ENCODE results near the gene TFG. TPM values are rescaled to one million over a fixed set of nuclear protein-coding genes. Genes with fewer than 3 reads are reported as not detected.
A peak's percentile ranks its signal among the peaks of the same experiment; 100 is the strongest.

Gene TFG
- total and polyA plus RNA-seq, 10 of the 15 experiments (the other 5 are each of a cell fraction or from before 2014, with no cell fraction given): 29.3 to 126 (median 57.6) TPM

DNA sequence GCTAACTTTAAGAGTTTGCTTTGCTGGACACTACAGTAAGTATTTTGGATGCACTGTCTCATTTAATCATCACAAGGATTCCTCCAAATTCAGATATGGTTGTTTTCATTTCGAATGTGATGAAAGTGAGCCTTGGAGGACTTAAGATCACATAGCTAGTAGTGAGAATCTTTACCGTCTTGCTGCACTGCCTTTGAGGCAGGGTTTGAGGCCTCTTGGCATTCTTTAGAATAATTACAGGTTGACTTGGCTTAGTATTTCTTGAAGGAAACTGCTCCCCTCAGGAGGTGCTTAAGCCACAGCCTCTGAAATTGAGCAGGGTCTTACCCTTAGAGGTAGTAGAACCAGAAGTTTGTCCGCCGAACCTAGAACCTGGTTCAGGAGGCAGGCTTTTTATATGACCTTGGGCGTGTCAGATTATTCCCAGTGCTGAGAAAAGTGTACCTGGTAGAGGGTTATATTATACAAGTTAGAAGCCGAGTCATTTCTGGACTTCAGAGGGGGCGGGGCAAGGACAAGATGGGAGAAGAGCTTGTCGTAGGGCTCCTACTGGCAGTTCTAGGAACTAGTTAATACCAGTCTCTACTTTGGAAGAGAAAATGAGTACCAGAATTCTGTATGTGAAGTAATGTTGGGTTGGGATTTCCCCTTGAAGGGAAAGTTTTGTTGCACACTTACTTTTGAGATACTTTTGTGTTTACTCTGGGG, 1.1 kb downstream of the TFG start (continued):
- TF ChIP-seq EP300 (IDR thresholded peaks at IDR 0.05; ENCODE audit: borderline replicate concordance in 1 of 2, control insufficient read depth in 1 of 2, low read depth in 2 of 2, low read length in 2 of 2) (no peak), GATAD2B (conservative IDR thresholded peaks at IDR 0.05; ENCODE audit: low read depth) (no peak), PML (IDR thresholded peaks at IDR 0.05; ENCODE audit: low read length) (no peak), NFYB (IDR thresholded peaks at IDR 0.05; ENCODE audit: insufficient read depth, low read depth, low read length) (no peak), MTA3 (IDR thresholded peaks at IDR 0.05; ENCODE audit: borderline replicate concordance, low read length) (no peak; the same call in 1 of the 2 replicates), RB1 (IDR thresholded peaks at IDR 0.05; ENCODE audit: borderline replicate concordance) (no peak), KAT2A (conservative IDR thresholded peaks at IDR 0.05; ENCODE audit: control insufficient read depth, low read depth, low read length) (no peak), IKZF2 (IDR thresholded peaks at IDR 0.05) (peak in 1 of 2 experiments; percentile 48; a peak in 2 of 4 replicates), SUPT20H (IDR thresholded peaks at IDR 0.05; ENCODE audit: borderline replicate concordance, control insufficient read depth, low read depth, low read length) (no peak), ASH2L (IDR thresholded peaks at IDR 0.05; ENCODE audit: borderline replicate concordance, low read depth) (no peak), WRNIP1 (IDR thresholded peaks at IDR 0.05; ENCODE audit: borderline replicate concordance, low read depth, low read length) (no peak), ATF7 (IDR thresholded peaks at IDR 0.05; ENCODE audit: low read depth) (peak; percentile 24; the same call in 1 of the 2 replicates), MYB (IDR thresholded peaks at IDR 0.05; ENCODE audit: borderline replicate concordance, low read depth, low read length) (no peak), RAD21 (IDR thresholded peaks at IDR 0.05; ENCODE audit: insufficient read depth, low read depth, low read length) (no peak), SPI1 (IDR thresholded peaks at IDR 0.05; ENCODE audit: borderline replicate concordance, insufficient read depth, low read depth, low read length) (no peak)
- TF ChIP-seq, protein P1, sequence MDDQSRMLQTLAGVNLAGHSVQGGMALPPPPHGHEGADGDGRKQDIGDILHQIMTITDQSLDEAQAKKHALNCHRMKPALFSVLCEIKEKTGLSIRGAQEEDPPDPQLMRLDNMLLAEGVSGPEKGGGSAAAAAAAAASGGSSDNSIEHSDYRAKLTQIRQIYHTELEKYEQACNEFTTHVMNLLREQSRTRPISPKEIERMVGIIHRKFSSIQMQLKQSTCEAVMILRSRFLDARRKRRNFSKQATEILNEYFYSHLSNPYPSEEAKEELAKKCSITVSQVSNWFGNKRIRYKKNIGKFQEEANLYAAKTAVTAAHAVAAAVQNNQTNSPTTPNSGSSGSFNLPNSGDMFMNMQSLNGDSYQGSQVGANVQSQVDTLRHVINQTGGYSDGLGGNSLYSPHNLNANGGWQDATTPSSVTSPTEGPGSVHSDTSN (IDR thresholded peaks at IDR 0.05; ENCODE audit: insufficient replicate concordance, low read depth, low read length): no peak
- TF ChIP-seq, protein P2, sequence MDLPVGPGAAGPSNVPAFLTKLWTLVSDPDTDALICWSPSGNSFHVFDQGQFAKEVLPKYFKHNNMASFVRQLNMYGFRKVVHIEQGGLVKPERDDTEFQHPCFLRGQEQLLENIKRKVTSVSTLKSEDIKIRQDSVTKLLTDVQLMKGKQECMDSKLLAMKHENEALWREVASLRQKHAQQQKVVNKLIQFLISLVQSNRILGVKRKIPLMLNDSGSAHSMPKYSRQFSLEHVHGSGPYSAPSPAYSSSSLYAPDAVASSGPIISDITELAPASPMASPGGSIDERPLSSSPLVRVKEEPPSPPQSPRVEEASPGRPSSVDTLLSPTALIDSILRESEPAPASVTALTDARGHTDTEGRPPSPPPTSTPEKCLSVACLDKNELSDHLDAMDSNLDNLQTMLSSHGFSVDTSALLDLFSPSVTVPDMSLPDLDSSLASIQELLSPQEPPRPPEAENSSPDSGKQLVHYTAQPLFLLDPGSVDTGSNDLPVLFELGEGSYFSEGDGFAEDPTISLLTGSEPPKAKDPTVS (IDR thresholded peaks at IDR 0.05; ENCODE audit: low read depth, low read length): no peak
- TF ChIP-seq, protein P3, sequence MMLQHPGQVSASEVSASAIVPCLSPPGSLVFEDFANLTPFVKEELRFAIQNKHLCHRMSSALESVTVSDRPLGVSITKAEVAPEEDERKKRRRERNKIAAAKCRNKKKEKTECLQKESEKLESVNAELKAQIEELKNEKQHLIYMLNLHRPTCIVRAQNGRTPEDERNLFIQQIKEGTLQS (IDR thresholded peaks at IDR 0.05; ENCODE audit: borderline replicate concordance, extremely low read depth, low read depth, low read length): no peak
- TF ChIP-seq, protein P4, sequence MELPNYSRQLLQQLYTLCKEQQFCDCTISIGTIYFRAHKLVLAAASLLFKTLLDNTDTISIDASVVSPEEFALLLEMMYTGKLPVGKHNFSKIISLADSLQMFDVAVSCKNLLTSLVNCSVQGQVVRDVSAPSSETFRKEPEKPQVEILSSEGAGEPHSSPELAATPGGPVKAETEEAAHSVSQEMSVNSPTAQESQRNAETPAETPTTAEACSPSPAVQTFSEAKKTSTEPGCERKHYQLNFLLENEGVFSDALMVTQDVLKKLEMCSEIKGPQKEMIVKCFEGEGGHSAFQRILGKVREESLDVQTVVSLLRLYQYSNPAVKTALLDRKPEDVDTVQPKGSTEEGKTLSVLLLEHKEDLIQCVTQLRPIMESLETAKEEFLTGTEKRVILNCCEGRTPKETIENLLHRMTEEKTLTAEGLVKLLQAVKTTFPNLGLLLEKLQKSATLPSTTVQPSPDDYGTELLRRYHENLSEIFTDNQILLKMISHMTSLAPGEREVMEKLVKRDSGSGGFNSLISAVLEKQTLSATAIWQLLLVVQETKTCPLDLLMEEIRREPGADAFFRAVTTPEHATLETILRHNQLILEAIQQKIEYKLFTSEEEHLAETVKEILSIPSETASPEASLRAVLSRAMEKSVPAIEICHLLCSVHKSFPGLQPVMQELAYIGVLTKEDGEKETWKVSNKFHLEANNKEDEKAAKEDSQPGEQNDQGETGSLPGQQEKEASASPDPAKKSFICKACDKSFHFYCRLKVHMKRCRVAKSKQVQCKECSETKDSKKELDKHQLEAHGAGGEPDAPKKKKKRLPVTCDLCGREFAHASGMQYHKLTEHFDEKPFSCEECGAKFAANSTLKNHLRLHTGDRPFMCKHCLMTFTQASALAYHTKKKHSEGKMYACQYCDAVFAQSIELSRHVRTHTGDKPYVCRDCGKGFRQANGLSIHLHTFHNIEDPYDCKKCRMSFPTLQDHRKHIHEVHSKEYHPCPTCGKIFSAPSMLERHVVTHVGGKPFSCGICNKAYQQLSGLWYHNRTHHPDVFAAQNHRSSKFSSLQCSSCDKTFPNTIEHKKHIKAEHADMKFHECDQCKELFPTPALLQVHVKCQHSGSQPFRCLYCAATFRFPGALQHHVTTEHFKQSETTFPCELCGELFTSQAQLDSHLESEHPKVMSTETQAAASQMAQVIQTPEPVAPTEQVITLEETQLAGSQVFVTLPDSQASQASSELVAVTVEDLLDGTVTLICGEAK (IDR thresholded peaks at IDR 0.05; ENCODE audit: borderline replicate concordance): no peak
